Right renal pelvis (tissue), 4 donors: ENCODE results near the gene TGFBR3. TPM values are rescaled to one million over a fixed set of nuclear protein-coding genes. Genes with fewer than 3 reads are reported as not detected.

Experiments used
- DNase-seq, 4 donors: peaks; one replicate each; pipeline ENCODE4 v3.0.0-alpha.2; 2013; ENCODE audit warnings: low read depth in 4 of 4, low spot score in 3 of 4, missing footprints in 1 of 4
- polyA plus RNA-seq, 4 donors: library from polyadenylated mRNA; unstranded; fragments of 120-200 nt; gene quantifications; one replicate each; pipeline ENCODE4 v1.2.1, GENCODE V29; 2013; ENCODE audit not compliant: insufficient read length in 4 of 4

TGFBR3 gene
- polyA plus RNA-seq, 4 donors, result 115 to 154 (median 136) TPM

GRCh38 chr1:91764471-91765115 lies 121.4 kb downstream of the TGFBR3 start:
- DNase-seq, result no peak

- DNase-seq, result no peak
Measured at GRCh38 chr1:91763252-91763651, 122.7 kb downstream of the TGFBR3 start.

GRCh38 chr1:91761295-91761721 lies 124.6 kb downstream of the TGFBR3 start:
- no peak for DNase-seq

GRCh38 chr1:91760512-91760911 lies 125.4 kb downstream of the TGFBR3 start:
- DNase-seq, result no peak

- DNase-seq, result no peak
Measured at GRCh38 chr1:91759076-91759475, 126.9 kb downstream of the TGFBR3 start.

GRCh38 chr1:91757763-91758460 lies 128.0 kb downstream of the TGFBR3 start:
- DNase-seq, result no peak

- no peak for DNase-seq
Measured at GRCh38 chr1:91755702-91756287, 130.2 kb downstream of the TGFBR3 start.

GRCh38 chr1:91754816-91755580 lies 131.0 kb downstream of the TGFBR3 start:
- no peak for DNase-seq

- DNase-seq, result no peak
Measured at GRCh38 chr1:91754348-91754747, 131.6 kb downstream of the TGFBR3 start.

GRCh38 chr1:91753878-91754277 lies 132.1 kb downstream of the TGFBR3 start:
- DNase-seq, result no peak

GRCh38 chr1:91752324-91752723 lies 133.6 kb downstream of the TGFBR3 start:
- no peak for DNase-seq

- no peak for DNase-seq
Measured at GRCh38 chr1:91751275-91751674, 134.7 kb downstream of the TGFBR3 start.

GRCh38 chr1:91750398-91750996 lies 135.5 kb downstream of the TGFBR3 start:
- DNase-seq, result no peak

GRCh38 chr1:91749788-91750231 lies 136.1 kb downstream of the TGFBR3 start:
- no peak for DNase-seq

GRCh38 chr1:91747666-91748065 lies 138.3 kb downstream of the TGFBR3 start:
- no peak for DNase-seq

GRCh38 chr1:91746728-91747338 lies 139.1 kb downstream of the TGFBR3 start:
- DNase-seq, result no peak

GRCh38 chr1:91745640-91746373 lies 140.1 kb downstream of the TGFBR3 start:
- DNase-seq, result no peak

- DNase-seq, result no peak
Measured at GRCh38 chr1:91744953-91745639, 140.9 kb downstream of the TGFBR3 start.

GRCh38 chr1:91742848-91743292 lies 143.1 kb downstream of the TGFBR3 start:
- DNase-seq, result no peak
